ENCODE data around the gene SLC25A29.

DNA sequence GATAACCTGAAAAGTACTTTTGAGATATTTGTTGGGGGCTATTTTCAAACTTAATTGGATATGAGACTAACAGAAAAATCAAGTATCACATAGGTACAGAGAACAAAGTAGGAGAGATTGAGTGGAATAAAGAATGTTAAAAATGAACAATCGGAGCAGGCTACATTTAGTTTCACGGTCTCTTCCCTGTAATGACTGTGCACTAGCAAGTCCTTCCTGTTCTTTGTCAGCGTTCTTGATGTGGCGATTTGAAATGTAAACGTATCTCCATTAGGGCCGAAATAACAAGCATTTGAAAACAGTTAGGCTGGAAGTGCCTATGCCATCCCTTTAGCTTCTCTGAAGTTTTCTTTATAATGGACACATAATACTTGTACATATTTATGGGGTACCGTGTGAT, 31.0 kb downstream of the SLC25A29 start:
- TF ChIP-seq, protein P1, sequence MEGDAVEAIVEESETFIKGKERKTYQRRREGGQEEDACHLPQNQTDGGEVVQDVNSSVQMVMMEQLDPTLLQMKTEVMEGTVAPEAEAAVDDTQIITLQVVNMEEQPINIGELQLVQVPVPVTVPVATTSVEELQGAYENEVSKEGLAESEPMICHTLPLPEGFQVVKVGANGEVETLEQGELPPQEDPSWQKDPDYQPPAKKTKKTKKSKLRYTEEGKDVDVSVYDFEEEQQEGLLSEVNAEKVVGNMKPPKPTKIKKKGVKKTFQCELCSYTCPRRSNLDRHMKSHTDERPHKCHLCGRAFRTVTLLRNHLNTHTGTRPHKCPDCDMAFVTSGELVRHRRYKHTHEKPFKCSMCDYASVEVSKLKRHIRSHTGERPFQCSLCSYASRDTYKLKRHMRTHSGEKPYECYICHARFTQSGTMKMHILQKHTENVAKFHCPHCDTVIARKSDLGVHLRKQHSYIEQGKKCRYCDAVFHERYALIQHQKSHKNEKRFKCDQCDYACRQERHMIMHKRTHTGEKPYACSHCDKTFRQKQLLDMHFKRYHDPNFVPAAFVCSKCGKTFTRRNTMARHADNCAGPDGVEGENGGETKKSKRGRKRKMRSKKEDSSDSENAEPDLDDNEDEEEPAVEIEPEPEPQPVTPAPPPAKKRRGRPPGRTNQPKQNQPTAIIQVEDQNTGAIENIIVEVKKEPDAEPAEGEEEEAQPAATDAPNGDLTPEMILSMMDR (IDR thresholded peaks at IDR 0.05), result no peak
- no peak for TF ChIP-seq ZFX (IDR thresholded peaks at IDR 0.05; ENCODE audit: borderline replicate concordance)

All from 22Rv1 (cell line).